Astrocyte (in vitro differentiated cells and primary cell): ENCODE measurements around the gene BMP4. TPM values are rescaled to one million over a fixed set of nuclear protein-coding genes. Genes with fewer than 3 reads are reported as not detected.

Experiments
- DNase-seq: peaks from one replicate; pipeline ENCODE4 v3.0.0-alpha.2; 2010; ENCODE audit warnings: low read depth
- FAIRE-seq: peaks from 2 replicates; lab custom pipeline; 2011; peaks lifted over from hg19 to GRCh38; lab: Jason Lieb, UNC
- H2AFZ ChIP-seq: 2 replicates; pipeline ENCODE4 v1.6.0; 2012; ENCODE audit warnings: low read depth, low read length, inconsistent platforms
- H3K27ac ChIP-seq: 2 replicates; pipeline ENCODE4 v1.5.1; 2011; ENCODE audit warnings: low read depth, low read length, inconsistent platforms
- H3K27me3 ChIP-seq: 2 replicates; pipeline ENCODE4 v1.6.0; 2011; ENCODE audit warnings: low read length, inconsistent platforms; ENCODE audit not compliant: insufficient read depth
- H3K36me3 ChIP-seq: 2 replicates; pipeline ENCODE4 v1.5.1; 2011; ENCODE audit warnings: low read length, inconsistent platforms; ENCODE audit not compliant: insufficient read depth
- H3K4me1 ChIP-seq: 2 replicates; pipeline ENCODE4 v1.5.1; 2011; ENCODE audit warnings: low read length, inconsistent platforms; ENCODE audit not compliant: insufficient read depth
- H3K4me2 ChIP-seq: 2 replicates; pipeline ENCODE4 v1.6.0; 2012; ENCODE audit warnings: low read length, inconsistent platforms
- H3K4me3 ChIP-seq: 2 replicates; pipeline ENCODE4 v1.5.1; 2011; ENCODE audit warnings: low read depth, mild to moderate bottlenecking, low read length, inconsistent platforms; ENCODE audit not compliant: insufficient read depth
- H3K79me2 ChIP-seq: 2 replicates; pipeline ENCODE4 v1.6.0; 2012; ENCODE audit warnings: mild to moderate bottlenecking, low read length, inconsistent platforms; ENCODE audit not compliant: insufficient read depth
- H3K9ac ChIP-seq: 2 replicates; pipeline ENCODE4 v1.6.0; 2012; ENCODE audit warnings: mild to moderate bottlenecking, low read length, inconsistent platforms
- H3K9me3 ChIP-seq: 2 replicates; pipeline ENCODE4 v1.5.1; 2012; ENCODE audit warnings: low read depth, mild to moderate bottlenecking, low read length, inconsistent platforms; ENCODE audit not compliant: insufficient read depth
- H4K20me1 ChIP-seq: 2 replicates; pipeline ENCODE4 v1.6.0; 2012; ENCODE audit warnings: low read length, inconsistent platforms; ENCODE audit not compliant: insufficient read depth
- H3K27ac Mint-ChIP-seq: one replicate; pipeline ENCODE4 v1.8.0; 2021; ENCODE audit warnings: mild to moderate bottlenecking, mixed read lengths; ENCODE audit not compliant: unreplicated experiment
- H3K27me3 Mint-ChIP-seq: one replicate; pipeline ENCODE4 v1.8.0; 2021; ENCODE audit warnings: low read depth, mixed read lengths; ENCODE audit not compliant: unreplicated experiment
- H3K36me3 Mint-ChIP-seq: one replicate; pipeline ENCODE4 v1.8.0; 2021; ENCODE audit warnings: low read depth, mixed read lengths; ENCODE audit not compliant: unreplicated experiment
- H3K4me1 Mint-ChIP-seq: one replicate; pipeline ENCODE4 v1.8.0; 2021; ENCODE audit warnings: low read depth, mixed read lengths; ENCODE audit not compliant: unreplicated experiment
- H3K4me3 Mint-ChIP-seq: one replicate; pipeline ENCODE4 v1.8.0; 2021; ENCODE audit warnings: mild to moderate bottlenecking, moderate library complexity, mixed read lengths; ENCODE audit not compliant: unreplicated experiment
- H3K9me3 Mint-ChIP-seq: one replicate; pipeline ENCODE4 v1.8.0; 2021; ENCODE audit warnings: mild to moderate bottlenecking, mixed read lengths; ENCODE audit not compliant: unreplicated experiment
- EZH2 ChIP-seq: IDR thresholded peaks from 2 replicates; pipeline ENCODE4 v1.6.1; 2012; ENCODE audit warnings: mild to moderate bottlenecking, low read length, inconsistent platforms; ENCODE audit not compliant: insufficient read depth
- total RNA-seq: library from RNA; stranded (reverse); gene quantifications from 2 replicates; pipeline ENCODE4 v1.2.1, GENCODE V29; 2021
- TF ChIP-seq, protein P1 (sequence below): IDR thresholded peaks from 2 replicates; pipeline ENCODE4 v1.5.1; 2011; ENCODE audit warnings: low read depth, mild to moderate bottlenecking, inconsistent platforms, low read length, moderate library complexity; ENCODE audit not compliant: insufficient read depth

The BMP4 gene
- total RNA-seq, 1 donor from 2014 or later: 27.2 TPM

DNA sequence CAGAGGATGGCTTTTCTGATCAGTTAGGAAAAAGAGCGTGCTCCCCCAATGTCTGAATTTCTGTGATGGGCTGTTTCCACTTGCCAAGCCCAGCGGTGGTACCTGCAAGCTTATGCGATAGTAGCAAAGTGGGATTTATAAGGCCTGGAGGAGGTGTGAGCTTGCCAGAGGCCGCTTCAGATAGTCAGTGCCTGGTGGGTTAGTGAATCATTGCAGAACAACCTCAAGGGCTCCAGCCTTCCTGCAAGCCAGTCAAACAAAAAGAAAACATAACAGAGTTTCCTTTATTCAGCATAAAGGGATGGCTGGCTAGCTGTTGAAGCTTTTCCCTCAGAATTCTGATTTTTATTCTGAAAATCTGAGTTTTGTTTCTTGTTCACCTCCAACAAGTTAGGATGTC, 7.6 kb upstream of the BMP4 start:
- H3K4me1 Mint-ChIP-seq: peaks cover 10% of the 10 kb centered on the region
- H3K27ac Mint-ChIP-seq: no peak overlapping the region
- Histone ChIP-seq H3K27me3 (peaks cover 24% of the 10 kb centered on the region), H3K4me2 (peak overlapping the region; percentile 89), H3K79me2 (no peaks in the 10 kb centered on the region), H3K9ac (no peak overlapping the region), H4K20me1 (no peaks in the 10 kb centered on the region), H3K4me3 (peak overlapping the region; percentile 46), H3K27ac (no peak overlapping the region), H3K4me1 (peaks cover 15% of the 10 kb centered on the region), H3K9me3 (no peaks in the 10 kb centered on the region), H2AFZ (peak overlapping the region; percentile 84), H3K36me3 (no peaks in the 10 kb centered on the region)
- peaks cover 42% of the 10 kb centered on the region for H3K27me3 Mint-ChIP-seq
- peak overlapping the region; percentile 45 for H3K4me3 Mint-ChIP-seq
- peak; percentile 67 for DNase-seq
- no peaks in the 10 kb centered on the region for H3K36me3 Mint-ChIP-seq
- no peak for FAIRE-seq
- H3K9me3 Mint-ChIP-seq: peaks cover 3% of the 10 kb centered on the region
- TF ChIP-seq EZH2: no peak
- TF ChIP-seq, protein P1, sequence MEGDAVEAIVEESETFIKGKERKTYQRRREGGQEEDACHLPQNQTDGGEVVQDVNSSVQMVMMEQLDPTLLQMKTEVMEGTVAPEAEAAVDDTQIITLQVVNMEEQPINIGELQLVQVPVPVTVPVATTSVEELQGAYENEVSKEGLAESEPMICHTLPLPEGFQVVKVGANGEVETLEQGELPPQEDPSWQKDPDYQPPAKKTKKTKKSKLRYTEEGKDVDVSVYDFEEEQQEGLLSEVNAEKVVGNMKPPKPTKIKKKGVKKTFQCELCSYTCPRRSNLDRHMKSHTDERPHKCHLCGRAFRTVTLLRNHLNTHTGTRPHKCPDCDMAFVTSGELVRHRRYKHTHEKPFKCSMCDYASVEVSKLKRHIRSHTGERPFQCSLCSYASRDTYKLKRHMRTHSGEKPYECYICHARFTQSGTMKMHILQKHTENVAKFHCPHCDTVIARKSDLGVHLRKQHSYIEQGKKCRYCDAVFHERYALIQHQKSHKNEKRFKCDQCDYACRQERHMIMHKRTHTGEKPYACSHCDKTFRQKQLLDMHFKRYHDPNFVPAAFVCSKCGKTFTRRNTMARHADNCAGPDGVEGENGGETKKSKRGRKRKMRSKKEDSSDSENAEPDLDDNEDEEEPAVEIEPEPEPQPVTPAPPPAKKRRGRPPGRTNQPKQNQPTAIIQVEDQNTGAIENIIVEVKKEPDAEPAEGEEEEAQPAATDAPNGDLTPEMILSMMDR: no peak

DNA sequence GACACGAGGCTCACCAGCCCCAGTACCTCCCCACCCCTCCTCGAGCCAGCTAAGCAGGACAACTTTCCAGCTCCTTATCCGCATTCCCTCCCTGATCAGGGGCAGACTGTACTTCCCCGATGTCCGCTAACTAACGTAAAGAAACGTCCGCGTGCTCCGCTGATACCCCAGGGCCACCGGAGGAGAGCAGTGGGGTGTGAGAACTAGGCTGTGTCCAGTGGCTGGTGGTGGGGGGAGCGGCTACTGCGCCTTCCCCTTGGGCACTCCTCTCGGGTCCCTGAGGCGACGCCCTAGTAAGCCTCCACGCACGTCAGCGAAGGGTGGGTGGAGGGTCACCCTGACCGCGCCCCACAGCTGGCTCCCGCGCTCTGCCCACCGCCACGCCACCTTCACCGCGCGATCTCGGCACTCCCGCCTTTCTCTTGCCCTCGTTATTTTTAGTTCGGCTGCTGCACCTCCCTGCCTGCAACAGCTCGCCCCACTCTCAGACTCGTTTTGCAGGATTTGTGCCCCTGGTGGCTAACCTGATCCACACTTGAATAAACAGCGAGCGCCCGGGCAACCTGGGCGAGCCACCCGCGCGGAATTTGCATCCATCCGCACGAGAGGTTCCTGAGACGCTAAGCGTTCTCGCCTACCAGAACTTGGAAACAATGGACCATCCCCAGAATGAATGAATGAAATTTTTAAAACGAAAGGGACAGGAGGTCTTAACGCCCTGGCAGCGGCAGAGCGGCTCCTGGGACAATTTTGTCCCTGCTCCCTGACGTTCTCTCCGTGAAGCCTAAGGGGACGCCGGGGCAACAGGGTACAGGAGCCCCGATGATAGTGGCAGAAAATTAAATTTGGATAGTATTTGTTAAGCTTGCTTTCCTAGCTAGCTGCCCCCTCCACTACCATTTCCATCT, 6.9 kb upstream of the BMP4 start:
- peak overlapping the region; percentile 89 for H3K4me2 ChIP-seq
- peak overlapping the region; percentile 13 for H3K9ac ChIP-seq
- peaks cover 15% of the 10 kb centered on the region for H3K4me1 ChIP-seq
- H3K4me3 ChIP-seq: peak overlapping the region; percentile 46
- H3K36me3 Mint-ChIP-seq: no peaks in the 10 kb centered on the region
- H3K9me3 Mint-ChIP-seq: peaks cover 3% of the 10 kb centered on the region
- H3K9me3 ChIP-seq: no peaks in the 10 kb centered on the region
- TF ChIP-seq EZH2: peak; percentile 47
- TF ChIP-seq, protein P1: peak; percentile 30
- H4K20me1 ChIP-seq: no peaks in the 10 kb centered on the region
- H3K27me3 ChIP-seq: peaks cover 24% of the 10 kb centered on the region
- no peak for FAIRE-seq
- DNase-seq: peak; percentile 31
- no peaks in the 10 kb centered on the region for H3K36me3 ChIP-seq
- H3K4me3 Mint-ChIP-seq: peak overlapping the region; percentile 65
- no peak overlapping the region for H3K27ac Mint-ChIP-seq
- H3K27me3 Mint-ChIP-seq: peaks cover 47% of the 10 kb centered on the region
- H3K79me2 ChIP-seq: no peaks in the 10 kb centered on the region
- H3K27ac ChIP-seq: no peak overlapping the region
- peak overlapping the region; percentile 84 for H2AFZ ChIP-seq
- peaks cover 10% of the 10 kb centered on the region for H3K4me1 Mint-ChIP-seq

DNA sequence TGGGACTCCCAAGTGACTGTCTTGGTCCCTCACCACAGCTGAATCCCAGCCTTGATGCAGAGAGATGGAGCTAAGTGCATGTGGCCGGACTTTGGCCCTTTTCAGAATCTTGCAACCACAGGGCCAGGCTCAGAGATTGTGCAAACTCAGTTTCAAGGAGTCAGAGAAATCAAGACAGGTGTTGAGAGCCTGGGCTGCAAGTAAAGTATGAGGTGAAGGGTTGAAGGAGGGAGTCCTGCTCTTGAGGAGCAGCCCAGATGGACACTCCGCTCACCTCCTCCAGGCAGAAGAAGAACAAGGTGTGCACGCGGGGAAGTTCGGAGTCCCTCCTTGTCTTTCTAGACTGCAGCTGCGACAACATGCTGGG, 6.3 kb upstream of the BMP4 start:
- no peaks in the 10 kb centered on the region for H3K36me3 ChIP-seq
- FAIRE-seq (no peak), DNase-seq (no peak)
- H3K27ac Mint-ChIP-seq: no peak overlapping the region
- peaks cover 10% of the 10 kb centered on the region for H3K4me1 Mint-ChIP-seq
- peak overlapping the region; percentile 84 for H2AFZ ChIP-seq
- H3K4me3 ChIP-seq: peak overlapping the region; percentile 46
- H3K9me3 ChIP-seq: no peaks in the 10 kb centered on the region
- H3K36me3 Mint-ChIP-seq: no peaks in the 10 kb centered on the region
- H3K27ac ChIP-seq: no peak overlapping the region
- H3K27me3 ChIP-seq: peaks cover 24% of the 10 kb centered on the region
- peaks cover 51% of the 10 kb centered on the region for H3K27me3 Mint-ChIP-seq
- H3K9me3 Mint-ChIP-seq: peaks cover 2% of the 10 kb centered on the region
- H3K4me3 Mint-ChIP-seq: peak overlapping the region; percentile 67
- peaks cover 15% of the 10 kb centered on the region for H3K4me1 ChIP-seq
- no peaks in the 10 kb centered on the region for H4K20me1 ChIP-seq
- TF ChIP-seq, protein P1: no peak
- peak; percentile 56 for TF ChIP-seq EZH2
- no peaks in the 10 kb centered on the region for H3K79me2 ChIP-seq
- no peak overlapping the region for H3K9ac ChIP-seq
- H3K4me2 ChIP-seq: peak overlapping the region; percentile 89
